Subcutaneous abdominal adipose tissue (tissue), 5 donors: ENCODE results near the gene LARGE1.

Source experiments
- H3K27ac ChIP-seq: one replicate; pipeline ENCODE4 v1.7.0; 2013; ENCODE audit warnings: low read depth, mild to moderate bottlenecking, inconsistent platforms, low read length, moderate library complexity
- H3K27me3 ChIP-seq, 5 donors: one replicate each; pipeline ENCODE4 v1.7.0; 2013; ENCODE audit warnings: low read length in 5 of 5, inconsistent platforms in 1 of 5; ENCODE audit not compliant: control insufficient read depth in 5 of 5, insufficient read depth in 4 of 5
- H3K36me3 ChIP-seq, 5 donors: one replicate each; pipeline ENCODE4 v1.7.0; 2013; ENCODE audit warnings: low read length in 5 of 5; ENCODE audit not compliant: control insufficient read depth in 5 of 5, insufficient read depth in 5 of 5
- H3K4me1 ChIP-seq, 5 donors: one replicate each; pipeline ENCODE4 v1.7.0; 2013; ENCODE audit warnings: low read length in 5 of 5, mild to moderate bottlenecking in 3 of 5, moderate library complexity in 1 of 5; ENCODE audit not compliant: control insufficient read depth in 5 of 5, insufficient read depth in 5 of 5
- H3K4me3 ChIP-seq, 5 donors: one replicate each; pipeline ENCODE4 v1.7.0; 2013; ENCODE audit warnings: low read length in 5 of 5, low read depth in 1 of 5
- H3K9ac ChIP-seq, 5 donors: one replicate each; pipeline ENCODE4 v1.7.0; 2013; ENCODE audit warnings: low read length in 5 of 5, mild to moderate bottlenecking in 4 of 5, moderate library complexity in 3 of 5
- H3K9me3 ChIP-seq, 5 donors: one replicate each; pipeline ENCODE4 v1.7.0; 2013; ENCODE audit warnings: low read length in 5 of 5; ENCODE audit not compliant: control insufficient read depth in 5 of 5
- donor health status: healthy.
- donor health status: healthy.
- donor health status: healthy.
- donor health status: healthy.
- donor health status: healthy.

LARGE1 gene

DNA sequence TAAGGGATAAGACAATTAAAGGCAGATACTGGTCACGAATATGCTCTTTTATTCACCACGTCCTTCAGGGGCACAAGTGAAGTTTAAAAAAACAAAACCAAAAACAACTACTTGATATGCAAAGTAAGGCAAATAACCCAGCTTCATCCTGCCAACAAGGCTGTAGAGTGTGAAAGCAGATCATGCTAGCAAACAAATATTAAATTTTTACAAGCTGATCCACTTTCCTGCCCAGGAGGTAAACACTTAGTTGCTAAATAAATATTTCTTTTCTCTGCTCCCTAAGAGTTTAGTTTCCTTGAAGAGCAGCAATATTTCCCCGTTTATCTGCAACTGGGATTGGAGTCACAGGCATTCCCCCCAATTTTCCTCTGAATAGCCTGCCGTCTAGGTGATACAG is 300.2 kb downstream of the LARGE1 start:
- Histone ChIP-seq H3K27ac (no peak overlapping the region), H3K9ac (no peak overlapping the region), H3K4me3 (no peak overlapping the region), H3K9me3 (peaks cover 0 to 5% (median 3%) of the 10 kb centered on the region in 5 donors), H3K4me1 (no peaks in the 10 kb centered on the region), H3K36me3 (peaks cover 0 to 4% (median 3%) of the 10 kb centered on the region in 5 donors), H3K27me3 (no peaks in the 10 kb centered on the region)

DNA sequence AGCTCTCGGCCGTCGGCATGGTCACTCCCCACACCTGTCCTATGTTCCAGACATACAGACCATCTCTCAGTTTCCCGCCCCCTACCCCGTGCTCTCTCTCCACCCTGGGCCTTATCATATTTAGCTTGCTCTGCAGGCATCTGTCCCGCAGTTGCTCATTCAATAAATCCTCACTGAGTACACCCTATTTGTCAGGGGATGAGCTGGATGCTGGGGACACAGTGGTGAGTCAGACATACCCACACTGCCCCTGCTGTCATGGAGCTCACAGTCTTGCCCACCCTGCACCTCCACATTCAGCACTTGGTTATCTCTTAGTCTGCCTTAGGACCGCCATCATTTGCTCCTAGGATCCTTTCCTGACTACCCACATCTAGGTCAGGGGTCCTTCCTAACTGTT is 313.8 kb downstream of the LARGE1 start:
- Histone ChIP-seq H3K36me3 (peaks cover 0 to 5% (median 3%) of the 10 kb centered on the region in 5 donors), H3K4me3 (no peak overlapping the region), H3K9me3 (peaks cover 0 to 3% (median 0%) of the 10 kb centered on the region in 5 donors), H3K27me3 (no peaks in the 10 kb centered on the region), H3K9ac (no peak overlapping the region), H3K4me1 (no peaks in the 10 kb centered on the region), H3K27ac (no peak overlapping the region)

DNA sequence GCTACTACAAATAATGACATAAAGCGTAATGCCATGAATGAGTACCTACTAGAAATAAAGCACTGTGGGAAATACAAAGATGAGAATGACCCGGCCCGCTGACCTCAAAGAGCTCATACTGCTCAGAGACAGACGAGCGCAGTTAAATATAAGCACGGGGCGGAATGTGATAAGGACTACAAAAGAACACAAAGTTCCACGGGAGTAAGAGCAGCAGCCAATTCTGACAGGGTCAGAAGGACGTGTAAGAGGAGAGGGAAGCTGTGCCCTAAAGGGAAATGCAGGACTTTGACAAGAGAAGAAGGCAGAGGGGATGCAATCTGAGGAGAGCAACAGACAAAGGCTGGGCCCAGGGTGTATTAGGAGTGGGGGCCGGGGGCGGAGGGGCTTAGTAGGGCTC is 314.6 kb downstream of the LARGE1 start:
- no peak overlapping the region for H3K27ac ChIP-seq
- H3K36me3 ChIP-seq, result peaks cover 0 to 5% (median 3%) of the 10 kb centered on the region in 5 donors
- no peaks in the 10 kb centered on the region for H3K4me1 ChIP-seq
- H3K9ac ChIP-seq, result no peak overlapping the region
- no peak overlapping the region for H3K4me3 ChIP-seq
- H3K27me3 ChIP-seq, result no peaks in the 10 kb centered on the region
- peaks cover 0 to 1% (median 0%) of the 10 kb centered on the region in 5 donors for H3K9me3 ChIP-seq

DNA sequence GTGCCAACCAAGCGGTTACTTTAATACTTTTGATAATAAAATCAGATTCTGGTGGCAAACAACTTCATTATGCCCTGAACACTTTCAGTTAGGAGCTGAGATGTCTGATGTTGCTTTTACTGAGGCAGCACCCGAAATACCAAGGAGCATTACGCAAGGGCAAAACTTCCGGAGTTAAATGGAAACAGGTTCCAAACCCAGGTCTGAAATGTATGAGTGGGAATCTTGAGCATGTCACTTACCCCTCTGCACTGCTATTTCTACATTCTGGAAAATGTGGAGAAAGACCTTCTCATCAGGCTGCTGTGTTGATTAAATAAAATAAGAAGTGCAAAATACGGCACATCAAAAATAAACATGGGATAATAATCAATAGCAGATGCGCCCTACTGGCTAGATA is 315.1 kb downstream of the LARGE1 start:
- H3K36me3 ChIP-seq, result peaks cover 0 to 5% (median 3%) of the 10 kb centered on the region in 5 donors
- no peak overlapping the region for H3K4me3 ChIP-seq
- H3K27me3 ChIP-seq, result no peaks in the 10 kb centered on the region
- no peak overlapping the region for H3K9ac ChIP-seq
- no peak overlapping the region for H3K27ac ChIP-seq
- no peaks in the 10 kb centered on the region for H3K4me1 ChIP-seq
- no peaks in the 10 kb centered on the region for H3K9me3 ChIP-seq

DNA sequence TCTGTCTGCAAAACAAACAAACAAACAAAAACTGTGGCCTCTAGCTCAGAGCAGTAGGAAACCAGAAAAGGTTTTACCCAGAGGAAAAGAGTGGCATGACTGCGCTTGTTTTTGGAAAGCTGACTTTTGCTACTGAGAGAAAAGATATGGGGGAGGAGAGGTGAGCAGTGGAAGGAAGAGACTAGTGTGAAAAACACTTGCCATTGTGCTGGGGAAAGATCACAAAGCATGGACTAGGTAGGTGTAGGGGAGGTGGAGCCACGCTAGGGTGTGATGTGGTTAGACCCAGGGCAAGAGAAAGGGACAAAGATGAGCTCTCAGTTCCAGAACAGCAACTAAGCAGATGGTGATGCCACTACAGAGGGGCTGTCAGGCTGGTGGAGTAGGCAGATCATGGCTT is 319.2 kb downstream of the LARGE1 start:
- Histone ChIP-seq H3K4me3 (no peak overlapping the region), H3K36me3 (peaks cover 0 to 5% (median 3%) of the 10 kb centered on the region in 5 donors), H3K9me3 (no peaks in the 10 kb centered on the region), H3K4me1 (no peaks in the 10 kb centered on the region), H3K27me3 (no peaks in the 10 kb centered on the region), H3K9ac (no peak overlapping the region), H3K27ac (no peak overlapping the region)

DNA sequence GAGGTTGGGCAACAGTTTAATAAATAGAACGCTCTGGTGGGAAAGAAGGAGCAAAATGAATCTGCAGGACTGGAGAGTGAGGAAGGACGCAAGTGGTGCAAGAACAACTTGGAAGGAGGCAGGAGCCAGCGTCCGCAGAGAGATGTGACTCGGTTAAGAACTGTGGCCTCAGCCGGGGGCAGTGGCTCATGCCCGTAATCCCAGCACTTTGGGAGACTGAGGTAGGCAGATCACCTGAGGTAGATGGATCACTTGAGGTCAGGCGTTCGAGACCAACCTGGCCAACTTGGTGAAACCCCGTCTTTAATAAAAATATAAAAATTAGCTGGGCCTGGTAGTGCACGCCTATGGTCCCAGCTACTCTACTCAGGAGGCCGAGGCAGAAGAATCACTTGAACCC is 319.7 kb downstream of the LARGE1 start:
- Histone ChIP-seq H3K4me1 (no peaks in the 10 kb centered on the region), H3K27me3 (no peaks in the 10 kb centered on the region), H3K36me3 (peaks cover 0 to 5% (median 3%) of the 10 kb centered on the region in 5 donors), H3K9ac (no peak overlapping the region), H3K9me3 (no peaks in the 10 kb centered on the region), H3K27ac (no peak overlapping the region), H3K4me3 (no peak overlapping the region)

DNA sequence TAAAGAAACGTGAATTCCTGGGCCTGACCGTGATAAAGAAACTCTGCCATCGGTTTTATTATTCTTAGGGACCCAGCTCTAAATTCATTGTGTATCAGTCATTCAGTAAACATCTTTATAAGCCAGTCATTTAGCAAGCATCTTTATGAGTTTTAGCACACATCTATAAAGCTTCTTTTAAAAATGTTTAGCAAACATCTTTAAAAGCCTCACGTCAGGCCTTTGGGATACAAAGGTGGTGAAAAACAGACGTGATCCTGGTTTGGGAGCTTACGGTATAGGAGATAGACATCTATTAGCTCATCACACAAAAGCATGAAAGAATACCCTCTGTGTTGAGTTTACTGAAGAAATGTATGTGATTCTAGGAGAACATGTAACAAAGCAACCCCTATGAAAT is 320.2 kb downstream of the LARGE1 start:
- no peak overlapping the region for H3K4me3 ChIP-seq
- H3K27ac ChIP-seq, result no peak overlapping the region
- no peaks in the 10 kb centered on the region for H3K27me3 ChIP-seq
- peaks cover 0 to 5% (median 3%) of the 10 kb centered on the region in 5 donors for H3K36me3 ChIP-seq
- H3K9ac ChIP-seq, result no peak overlapping the region
- no peaks in the 10 kb centered on the region for H3K4me1 ChIP-seq
- H3K9me3 ChIP-seq, result no peaks in the 10 kb centered on the region

DNA sequence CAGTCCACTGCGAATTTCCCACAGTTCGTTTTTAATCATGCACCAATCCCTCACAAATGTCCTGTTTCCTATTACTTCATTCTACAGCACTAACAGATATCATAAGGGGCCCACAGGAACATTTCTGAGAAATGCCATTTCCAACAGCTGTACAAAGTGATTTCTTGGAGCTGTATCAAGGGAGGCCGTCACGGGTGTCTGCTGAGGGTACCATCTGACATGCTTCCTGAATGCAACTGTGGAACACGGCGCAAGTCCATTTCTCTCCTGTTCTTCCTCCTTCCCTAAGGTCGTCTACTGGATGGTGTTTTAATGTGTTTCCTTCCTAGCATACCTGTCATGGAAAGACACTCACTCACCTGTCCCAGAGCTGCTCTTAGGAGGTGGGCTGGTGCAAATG is 320.7 kb downstream of the LARGE1 start:
- Histone ChIP-seq H3K9me3 (no peaks in the 10 kb centered on the region), H3K4me1 (no peaks in the 10 kb centered on the region), H3K27ac (no peak overlapping the region), H3K4me3 (no peak overlapping the region), H3K9ac (no peak overlapping the region), H3K27me3 (no peaks in the 10 kb centered on the region), H3K36me3 (peaks cover 0 to 5% (median 3%) of the 10 kb centered on the region in 5 donors)

DNA sequence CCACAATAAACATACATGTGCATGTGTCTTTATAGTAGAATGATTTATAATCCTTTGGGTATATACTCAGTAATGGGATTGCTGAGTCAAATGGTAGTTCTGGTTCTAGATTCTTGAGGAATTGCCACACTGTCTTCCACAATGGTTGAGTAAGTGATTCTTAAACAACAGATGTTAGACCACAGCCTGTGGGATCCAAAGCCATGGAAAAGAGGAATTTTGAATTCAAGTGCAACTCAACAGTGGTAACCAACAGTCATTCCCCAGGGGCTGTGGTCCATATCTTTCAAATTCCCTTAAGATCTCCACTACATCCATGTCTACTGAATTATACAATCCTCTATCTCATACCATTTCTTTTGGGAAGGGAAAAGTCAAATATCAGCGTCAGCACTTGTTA is 321.5 kb downstream of the LARGE1 start:
- Histone ChIP-seq H3K4me3 (no peak overlapping the region), H3K4me1 (no peaks in the 10 kb centered on the region), H3K9me3 (no peaks in the 10 kb centered on the region), H3K36me3 (peaks cover 0 to 3% (median 2%) of the 10 kb centered on the region in 5 donors), H3K27ac (no peak overlapping the region), H3K27me3 (no peaks in the 10 kb centered on the region), H3K9ac (no peak overlapping the region)

DNA sequence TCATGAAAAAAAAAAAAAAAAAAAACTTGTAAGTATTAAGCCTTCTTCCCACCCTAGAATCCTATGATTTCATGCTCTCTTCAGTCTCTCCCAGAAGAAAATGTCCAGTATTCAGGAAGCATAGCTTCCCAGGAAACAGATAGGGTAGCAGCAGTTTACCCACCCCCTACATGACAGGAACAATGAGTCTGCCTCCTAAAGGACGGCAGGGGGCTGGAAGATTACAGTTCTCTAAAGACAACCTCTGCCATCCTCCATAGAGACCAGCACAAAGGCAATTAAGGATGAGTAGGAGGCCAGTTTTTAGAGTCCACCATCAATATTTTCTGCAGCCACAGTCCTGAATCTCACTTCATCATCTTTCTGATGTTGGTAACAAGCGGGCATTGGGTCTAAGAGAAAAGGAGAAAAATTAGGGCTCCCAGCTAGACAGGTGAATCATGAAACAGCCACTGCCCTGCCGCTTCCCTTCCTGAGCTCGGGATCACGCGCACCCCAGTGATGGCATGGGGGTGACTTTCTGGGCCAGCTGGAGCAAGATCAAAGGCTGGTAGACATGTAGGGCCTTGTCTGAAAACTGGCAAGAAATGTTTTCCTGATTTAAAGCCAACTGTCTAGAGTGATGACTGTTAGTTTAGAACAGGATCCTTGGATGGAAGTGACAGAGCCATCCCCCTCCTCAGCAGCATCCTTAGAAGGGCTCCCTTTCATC is 322.8 kb downstream of the LARGE1 start:
- no peaks in the 10 kb centered on the region for H3K36me3 ChIP-seq
- no peaks in the 10 kb centered on the region for H3K9me3 ChIP-seq
- H3K4me3 ChIP-seq, result no peak overlapping the region
- no peak overlapping the region for H3K9ac ChIP-seq
- H3K27ac ChIP-seq, result no peak overlapping the region
- H3K27me3 ChIP-seq, result no peaks in the 10 kb centered on the region
- no peaks in the 10 kb centered on the region for H3K4me1 ChIP-seq
